ENCODE data around the gene RBM47.

Gene RBM47

GRCh38 chr4:40536032-40536431, 93.6 kb downstream of the RBM47 start:
- H3K27ac ChIP-seq, result peak overlapping the region; percentile 71

GRCh38 chr4:40531636-40532023, 98.0 kb downstream of the RBM47 start:
- no peak overlapping the region for H3K9ac ChIP-seq
- H3K27me3 ChIP-seq (ENCODE audit: insufficient read depth, low read depth), result no peaks in the 10 kb centered on the region
- H3K4me1 ChIP-seq (ENCODE audit: low read depth, poor library complexity, severe bottlenecking), result peaks cover 18% of the 10 kb centered on the region
- no peaks in the 10 kb centered on the region for H4K20me1 ChIP-seq (ENCODE audit: insufficient read depth)
- H2AFZ ChIP-seq (ENCODE audit: low read depth), result no peak overlapping the region
- TF ChIP-seq CTCF (conservative IDR thresholded peaks at IDR 0.05; ENCODE audit: low read depth, low read length), result no peak
- H3K36me3 ChIP-seq (ENCODE audit: insufficient read depth), result no peaks in the 10 kb centered on the region
- H3K79me2 ChIP-seq (ENCODE audit: insufficient read depth, low read depth), result no peaks in the 10 kb centered on the region
- no peak overlapping the region for H3K4me3 ChIP-seq (IDR thresholded peaks at IDR 0.05; ENCODE audit: insufficient read depth, low read depth, low read length)
- H3K4me2 ChIP-seq, result no peak overlapping the region
- H3K27ac ChIP-seq, result no peak overlapping the region

More at GRCh38 chr4:40536032-40536431, 93.6 kb downstream of the RBM47 start:
- peaks cover 44% of the 10 kb centered on the region for H3K4me1 ChIP-seq (ENCODE audit: low read depth, poor library complexity, severe bottlenecking)
- H3K4me2 ChIP-seq, result peak overlapping the region; percentile 41; the same call in 1 of the 2 replicates
- no peak for TF ChIP-seq CTCF (conservative IDR thresholded peaks at IDR 0.05; ENCODE audit: low read depth, low read length)
- H3K9ac ChIP-seq, result no peak overlapping the region
- no peaks in the 10 kb centered on the region for H3K36me3 ChIP-seq (ENCODE audit: insufficient read depth)
- no peak overlapping the region for H2AFZ ChIP-seq (ENCODE audit: low read depth)
- no peaks in the 10 kb centered on the region for H4K20me1 ChIP-seq (ENCODE audit: insufficient read depth)
- no peaks in the 10 kb centered on the region for H3K79me2 ChIP-seq (ENCODE audit: insufficient read depth, low read depth)
- H3K27me3 ChIP-seq (ENCODE audit: insufficient read depth, low read depth), result no peaks in the 10 kb centered on the region
- H3K4me3 ChIP-seq (IDR thresholded peaks at IDR 0.05; ENCODE audit: insufficient read depth, low read depth, low read length), result no peak overlapping the region

- H2AFZ ChIP-seq (ENCODE audit: low read depth), result no peak overlapping the region
- H3K36me3 ChIP-seq (ENCODE audit: insufficient read depth), result no peaks in the 10 kb centered on the region
- H3K27ac ChIP-seq, result no peak overlapping the region
- H3K9ac ChIP-seq, result no peak overlapping the region
- no peak overlapping the region for H3K4me2 ChIP-seq
- peaks cover 16% of the 10 kb centered on the region for H3K4me1 ChIP-seq (ENCODE audit: low read depth, poor library complexity, severe bottlenecking)
- H3K79me2 ChIP-seq (ENCODE audit: insufficient read depth, low read depth), result no peaks in the 10 kb centered on the region
- H3K4me3 ChIP-seq (IDR thresholded peaks at IDR 0.05; ENCODE audit: insufficient read depth, low read depth, low read length), result no peak overlapping the region
- no peaks in the 10 kb centered on the region for H3K27me3 ChIP-seq (ENCODE audit: insufficient read depth, low read depth)
- TF ChIP-seq CTCF (conservative IDR thresholded peaks at IDR 0.05; ENCODE audit: low read depth, low read length), result no peak
- no peaks in the 10 kb centered on the region for H4K20me1 ChIP-seq (ENCODE audit: insufficient read depth)
Observed at GRCh38 chr4:40530961-40531635, 98.6 kb downstream of the RBM47 start.

- H3K9ac ChIP-seq, result no peak overlapping the region
- no peak overlapping the region for H3K4me3 ChIP-seq (IDR thresholded peaks at IDR 0.05; ENCODE audit: insufficient read depth, low read depth, low read length)
- TF ChIP-seq CTCF (conservative IDR thresholded peaks at IDR 0.05; ENCODE audit: low read depth, low read length), result no peak
- no peak overlapping the region for H2AFZ ChIP-seq (ENCODE audit: low read depth)
- H3K27ac ChIP-seq, result no peak overlapping the region
- H3K4me1 ChIP-seq (ENCODE audit: low read depth, poor library complexity, severe bottlenecking), result peaks cover 18% of the 10 kb centered on the region
- H4K20me1 ChIP-seq (ENCODE audit: insufficient read depth), result no peaks in the 10 kb centered on the region
- H3K79me2 ChIP-seq (ENCODE audit: insufficient read depth, low read depth), result no peaks in the 10 kb centered on the region
- no peaks in the 10 kb centered on the region for H3K36me3 ChIP-seq (ENCODE audit: insufficient read depth)
- no peaks in the 10 kb centered on the region for H3K27me3 ChIP-seq (ENCODE audit: insufficient read depth, low read depth)
- no peak overlapping the region for H3K4me2 ChIP-seq
Observed at GRCh38 chr4:40526741-40527140, 102.9 kb downstream of the RBM47 start.
